ENCODE results near the gene HIVEP1.

Gene HIVEP1

DNA sequence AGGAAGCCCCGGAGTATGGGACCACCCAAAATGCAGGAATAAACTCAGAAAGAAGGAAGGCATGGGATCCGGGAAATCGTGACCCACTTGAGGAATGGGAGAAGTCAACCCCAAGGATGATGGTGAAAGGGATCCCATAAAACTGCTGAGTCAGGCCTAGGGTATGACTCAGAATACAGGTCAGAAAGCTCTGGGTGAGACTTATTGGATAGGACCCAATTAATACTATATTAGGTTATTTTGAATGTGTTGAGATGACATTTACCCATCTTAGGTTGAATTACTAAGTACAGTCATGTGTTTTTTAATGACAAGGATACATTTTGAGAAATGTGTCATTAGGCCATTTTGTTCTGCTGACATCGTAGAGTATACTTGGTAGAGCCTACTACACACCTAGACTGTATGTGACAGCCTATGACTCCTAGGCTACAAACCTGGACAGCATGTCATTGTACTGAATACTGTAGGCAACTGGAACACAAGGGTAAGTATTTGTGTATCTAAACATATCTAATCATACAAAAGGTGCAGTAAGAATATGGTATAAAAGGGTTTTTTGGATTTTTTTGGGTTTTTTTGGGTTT is 17.1 kb upstream of the HIVEP1 start:
- DNase-seq: no peak

GRCh38 chr6:11996751-11997150 is 15.4 kb upstream of the HIVEP1 start:
- no peak for DNase-seq

DNA sequence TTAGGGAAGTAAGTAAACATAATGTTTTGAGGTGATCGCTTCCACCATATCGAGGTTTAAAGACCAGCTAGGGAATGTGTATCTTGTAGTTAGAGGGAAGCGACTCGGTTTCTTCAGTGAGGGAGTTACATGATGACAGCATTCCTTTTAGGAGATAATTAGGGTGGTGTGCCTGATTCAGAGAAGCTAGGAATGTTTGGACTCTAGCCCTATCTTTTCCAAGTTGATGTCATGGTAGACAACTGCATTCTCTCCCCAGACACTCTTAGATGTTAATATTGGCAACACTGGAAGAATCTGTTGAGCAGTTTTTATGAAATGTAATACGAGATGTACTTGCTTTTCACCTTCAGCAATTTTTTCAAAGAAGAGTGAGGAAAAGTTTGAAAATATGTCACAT is 12.9 kb upstream of the HIVEP1 start:
- DNase-seq: no peak

DNA sequence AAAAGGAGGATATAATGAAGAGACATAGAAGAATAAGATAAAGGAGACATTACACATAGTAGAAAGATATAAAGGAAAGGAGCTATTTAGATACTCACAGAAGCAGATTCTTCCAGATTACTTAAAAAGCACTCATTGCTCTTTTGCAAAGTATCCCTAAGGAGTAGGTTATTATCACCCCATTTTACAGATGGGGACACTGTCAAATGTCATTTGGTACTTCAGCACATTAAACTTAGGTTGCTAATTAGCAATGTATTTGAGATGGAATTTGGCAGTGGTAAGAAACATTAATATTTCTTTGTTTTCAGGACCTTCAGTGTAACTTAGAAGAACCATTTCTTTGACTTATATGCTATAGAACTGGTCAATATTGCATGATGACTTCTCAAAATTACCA is 11.9 kb upstream of the HIVEP1 start:
- no peak for DNase-seq

DNA sequence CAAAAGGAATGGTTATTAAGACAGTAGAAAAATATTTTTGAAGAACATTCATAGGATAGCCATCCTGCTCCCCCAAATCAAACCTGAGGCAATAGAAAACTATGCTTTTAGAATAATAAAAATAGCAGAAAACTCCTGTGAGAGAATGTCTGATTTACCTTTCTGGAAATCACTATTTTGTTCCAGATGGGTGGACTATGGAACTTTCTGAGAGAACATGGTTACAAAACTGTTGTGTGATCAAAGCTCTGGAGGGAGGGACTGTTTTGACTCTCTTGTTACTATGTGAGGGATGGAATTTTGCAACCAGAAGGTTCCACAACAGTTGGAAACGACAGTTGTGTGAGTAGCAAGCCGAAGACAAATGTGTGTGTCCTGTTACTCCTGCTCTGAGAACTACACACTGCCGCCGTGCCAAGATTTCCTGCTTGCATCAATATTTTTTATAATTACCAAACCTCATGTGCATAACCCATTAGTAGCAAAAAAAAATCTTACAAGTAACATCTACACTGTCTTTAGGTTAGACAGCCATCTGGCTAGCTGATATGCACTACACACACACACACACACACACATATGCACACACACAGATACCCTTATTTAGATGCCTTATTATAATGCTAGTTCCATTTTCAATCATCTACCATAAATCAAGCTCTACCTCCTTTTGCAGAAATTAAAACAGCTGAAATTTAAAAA is 11.0 kb upstream of the HIVEP1 start:
- DNase-seq: no peak

DNA sequence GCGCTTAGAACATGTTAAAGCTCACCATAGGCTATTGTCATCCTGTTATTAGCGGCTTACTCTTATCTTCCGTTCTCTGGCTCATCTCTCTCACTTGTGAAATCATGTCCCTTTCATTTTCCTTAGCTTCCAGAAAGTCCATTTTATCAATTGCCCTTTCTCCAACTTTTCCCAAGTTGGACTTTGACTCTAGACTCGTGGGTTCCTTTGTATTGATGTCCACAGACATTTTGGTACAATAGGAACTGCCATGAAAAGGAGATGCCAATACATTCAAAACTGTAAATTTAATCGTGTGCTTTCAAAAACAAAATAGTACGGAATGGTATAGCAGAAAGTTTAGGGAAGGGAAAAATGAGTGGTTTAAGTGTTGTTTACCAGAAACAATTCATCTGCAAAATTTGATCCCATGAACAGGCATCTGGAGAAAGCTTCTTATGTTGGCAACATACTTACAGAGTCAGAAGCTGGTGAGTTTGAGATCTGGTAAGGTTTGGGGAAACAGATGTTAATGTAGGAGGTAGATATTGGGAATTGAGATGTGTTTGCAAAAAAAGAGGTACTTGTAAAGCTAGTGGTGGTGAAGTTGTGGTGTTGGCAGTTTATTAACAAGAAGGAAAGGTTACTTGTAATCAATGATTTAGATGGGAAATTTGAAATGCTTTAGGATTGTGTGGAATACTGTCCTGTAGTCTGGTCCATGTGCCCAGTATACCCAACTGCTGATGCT is 10.2 kb upstream of the HIVEP1 start:
- no peak for DNase-seq

GRCh38 chr6:12007473-12007872 is 4.6 kb upstream of the HIVEP1 start:
- no peak for DNase-seq

DNA sequence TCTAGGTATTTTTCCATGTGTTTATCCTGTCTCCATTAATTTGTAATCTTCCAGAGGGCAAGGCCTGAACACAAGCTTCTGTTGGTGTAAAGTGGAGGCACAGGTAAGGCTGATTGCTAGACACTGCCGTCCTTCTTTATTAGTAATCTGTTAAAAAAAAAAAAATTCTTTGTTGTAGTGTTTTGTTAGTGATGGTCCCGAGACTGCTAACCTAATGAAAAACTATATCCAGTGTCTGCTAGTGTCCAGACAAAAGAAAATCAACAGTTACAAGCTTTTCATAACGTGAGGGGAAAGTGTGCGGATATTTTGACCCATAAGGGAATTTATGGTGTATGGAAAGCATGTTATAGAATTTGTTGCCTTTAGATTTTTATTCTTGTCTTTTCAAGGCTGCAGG is 4.2 kb upstream of the HIVEP1 start:
- DNase-seq: no peak

- peak; percentile 23 for DNase-seq
Measured at GRCh38 chr6:12008366-12009179, 3.5 kb upstream of the HIVEP1 start.

GRCh38 chr6:12009180-12009685 is 2.9 kb upstream of the HIVEP1 start:
- DNase-seq: no peak

GRCh38 chr6:12009876-12010634 is 2.1 kb upstream of the HIVEP1 start:
- no peak for DNase-seq

DNA sequence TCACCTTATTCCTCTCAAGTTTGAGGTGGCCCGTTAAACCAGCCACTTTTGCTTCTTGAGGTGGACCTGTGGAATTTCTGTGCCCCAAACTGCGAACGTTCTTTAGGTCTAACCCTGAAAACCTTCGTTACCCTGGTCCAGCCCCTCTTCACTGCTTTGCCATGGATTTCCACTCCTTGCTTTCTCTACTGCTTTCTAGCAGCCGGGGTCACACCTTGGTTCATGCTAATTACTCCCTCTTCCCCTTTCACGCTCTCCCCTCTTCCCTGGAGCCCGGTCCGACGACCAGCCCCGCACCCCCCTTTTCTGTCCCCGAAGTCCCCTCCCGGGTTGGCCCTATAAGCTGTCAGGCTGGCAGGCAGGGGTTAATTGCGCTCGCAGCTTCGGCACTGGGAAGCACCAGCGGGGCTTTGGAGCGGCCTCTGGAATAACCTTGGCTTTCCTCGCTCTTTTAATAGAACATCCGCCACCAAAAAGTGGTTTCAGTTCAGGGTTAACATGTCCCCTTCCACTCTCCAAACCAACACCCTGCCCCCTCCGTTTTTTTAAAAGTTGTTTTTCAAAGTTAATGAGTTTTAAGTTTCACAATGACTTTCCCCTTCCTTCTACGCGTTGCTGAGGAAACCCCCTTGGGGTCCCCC is 1.4 kb upstream of the HIVEP1 start:
- DNase-seq: no peak

GRCh38 chr6:12011276-12012037 is 655 bp upstream of the HIVEP1 start:
- peak; percentile 90 for DNase-seq

DNA sequence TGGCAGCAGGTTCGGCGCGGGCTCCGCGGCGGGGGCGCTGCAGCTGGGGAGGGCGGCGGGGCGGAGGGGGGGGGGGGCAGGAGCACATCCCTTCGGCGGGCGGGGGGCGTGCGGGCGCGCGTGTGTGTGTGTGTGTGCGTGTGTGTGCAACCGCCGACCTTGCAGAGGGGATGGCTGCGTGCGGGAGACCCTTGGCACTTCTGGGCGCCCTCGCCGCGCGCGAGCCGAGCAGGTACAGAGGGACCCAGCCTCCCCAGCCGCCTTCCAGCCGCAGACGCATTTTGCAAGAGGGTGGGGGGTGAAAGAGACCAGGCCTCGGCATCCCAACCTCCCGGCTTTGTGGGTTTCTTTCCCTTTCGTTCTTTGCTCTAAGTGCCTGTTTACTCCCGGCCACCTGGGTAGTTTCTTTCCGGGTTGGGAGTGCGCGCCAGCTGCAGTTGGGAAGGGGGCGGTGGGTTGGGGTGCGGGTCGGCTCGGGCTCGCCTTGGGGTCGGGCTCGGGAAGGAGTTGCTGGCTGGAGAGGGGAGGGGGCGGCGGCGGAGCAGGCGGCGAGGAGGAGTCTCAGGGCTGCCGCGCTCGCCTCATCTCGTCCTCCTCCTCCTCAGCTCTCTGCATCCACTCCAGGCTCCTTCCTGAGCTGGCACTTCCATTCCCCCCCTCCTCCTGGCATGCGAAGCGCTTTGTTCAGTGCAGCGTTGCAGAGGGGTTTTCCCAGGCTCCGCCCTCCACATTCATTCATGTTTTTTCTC is 620 bp downstream of the HIVEP1 start:
- peak; percentile 38 for DNase-seq

- no peak for DNase-seq
Measured at GRCh38 chr6:12013307-12013719, 1.2 kb downstream of the HIVEP1 start.

- no peak for DNase-seq
Measured at GRCh38 chr6:12014027-12014872, 2.1 kb downstream of the HIVEP1 start.

GRCh38 chr6:12014873-12015149 is 2.7 kb downstream of the HIVEP1 start:
- DNase-seq: no peak

GRCh38 chr6:12017263-12017662 is 5.2 kb downstream of the HIVEP1 start:
- no peak for DNase-seq

GRCh38 chr6:12017876-12018401 is 5.8 kb downstream of the HIVEP1 start:
- no peak for DNase-seq

Data from NCI-H1048 (cell line).